ENCODE results near the gene FAM236D. TPM values are rescaled to one million over a fixed set of nuclear protein-coding genes. Genes with fewer than 3 reads are reported as not detected.
"Not testable (repeated sequence)": the region's sequence is repeated elsewhere in the genome, so short reads cannot be mapped to it uniquely, and the experiment has no call there.

Gene FAM236D
- not detected for total RNA-seq

DNA sequence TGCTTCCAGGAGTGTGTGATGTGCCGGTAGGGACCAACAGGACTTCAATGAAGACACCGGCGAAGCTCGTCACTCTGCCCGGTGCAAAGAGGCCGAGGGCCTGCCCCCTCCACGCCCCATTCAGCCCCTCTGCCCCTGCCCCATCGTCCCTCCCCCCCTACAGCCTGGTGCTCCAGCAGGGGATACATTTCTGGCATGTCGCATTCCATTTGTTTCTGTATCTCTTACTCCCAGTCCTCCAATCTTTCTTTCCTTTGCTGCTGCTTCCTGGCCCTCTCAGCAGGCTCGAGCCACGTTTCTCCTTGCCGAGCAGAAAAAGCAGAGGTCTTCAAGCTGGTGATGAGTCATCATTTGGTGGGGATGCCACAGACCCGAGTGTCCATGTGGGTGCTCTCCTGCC lies at the start of gene FAM236D:
Gene FAM236D (minus strand): TSS at position 101 of the 400 bp plus-strand sequence. CDS start 100 bp downstream, at position 1.
- not testable (repeated sequence) for H3K4me3 Mint-ChIP-seq; H3K27me3 Mint-ChIP-seq (ENCODE audit: low read depth); ATAC-seq; DNase-seq; H3K36me3 Mint-ChIP-seq (ENCODE audit: insufficient read depth); H3K4me1 Mint-ChIP-seq (ENCODE audit: low read depth); H3K9me3 Mint-ChIP-seq

DNA sequence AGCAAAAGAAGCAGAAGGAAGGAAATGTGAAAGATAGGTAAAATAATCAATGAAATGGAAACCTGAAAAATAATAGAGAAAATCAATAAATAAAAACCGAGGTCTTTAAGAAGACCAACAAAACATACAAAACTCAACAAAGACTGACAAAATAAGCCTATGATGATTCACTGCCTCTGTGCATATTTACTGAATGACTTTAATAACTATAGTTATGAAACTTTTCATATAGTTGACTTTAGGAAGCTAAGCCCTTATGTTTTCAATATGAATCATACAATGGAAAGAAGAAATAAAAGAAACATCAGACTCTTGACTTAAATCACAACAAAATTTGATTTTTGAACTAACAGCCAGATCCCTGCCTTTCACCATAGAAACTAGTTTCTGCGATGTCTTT lies 29.5 kb upstream of the FAM236D start:
- H3K27me3 Mint-ChIP-seq (ENCODE audit: low read depth) = not testable (repeated sequence)

DNA sequence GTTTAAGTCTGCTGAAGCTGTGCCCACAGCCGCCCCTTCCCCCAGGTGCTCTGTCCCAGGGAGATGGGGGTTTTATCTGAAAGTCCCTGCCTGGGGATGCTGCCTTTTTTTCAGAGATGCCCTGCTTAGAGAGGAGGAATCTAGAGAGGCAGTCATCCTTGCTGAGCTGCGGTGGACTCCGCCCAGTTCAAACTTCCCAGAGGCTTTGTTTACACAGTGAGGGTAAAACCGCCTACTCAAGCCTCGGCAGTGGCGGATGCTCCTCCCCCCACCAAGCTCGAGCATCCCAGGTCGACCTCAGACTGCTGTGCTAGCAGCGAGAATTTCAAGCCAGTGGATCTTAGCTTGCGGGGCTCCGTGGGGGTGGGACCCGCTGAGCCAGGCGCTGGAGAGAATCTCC lies 22.7 kb upstream of the FAM236D start:
- ATAC-seq; DNase-seq; H3K36me3 Mint-ChIP-seq (ENCODE audit: insufficient read depth); H3K4me3 Mint-ChIP-seq; H3K4me1 Mint-ChIP-seq (ENCODE audit: low read depth); H3K9me3 Mint-ChIP-seq; H3K27me3 Mint-ChIP-seq (ENCODE audit: low read depth): not testable (repeated sequence)

More for the DNA sequence above, 29.5 kb upstream of the FAM236D start:
- H3K4me1 Mint-ChIP-seq (ENCODE audit: low read depth); ATAC-seq; H3K4me3 Mint-ChIP-seq; H3K36me3 Mint-ChIP-seq (ENCODE audit: insufficient read depth); DNase-seq; H3K9me3 Mint-ChIP-seq: not testable (repeated sequence)

DNA sequence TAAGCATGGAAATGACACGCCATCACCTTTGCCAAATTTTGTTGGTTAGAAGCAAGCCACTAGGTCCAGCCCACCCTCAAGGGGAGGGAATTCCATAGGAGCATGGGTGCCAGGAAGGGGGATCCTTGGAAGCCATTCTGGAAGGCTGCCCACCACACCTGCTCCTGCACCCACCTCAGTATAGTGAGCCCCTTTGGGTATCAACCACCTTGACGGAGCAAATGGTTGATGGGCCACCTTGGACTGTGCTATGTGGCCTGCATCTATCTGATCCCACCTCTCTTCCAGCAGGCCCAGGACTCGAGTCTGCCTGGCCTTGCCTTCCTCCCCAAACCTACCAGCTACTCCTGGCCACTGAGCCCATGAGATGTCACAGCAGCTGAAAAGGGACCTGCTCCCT lies 17.6 kb downstream of the FAM236D start:
- DNase-seq; H3K9me3 Mint-ChIP-seq; ATAC-seq; H3K27me3 Mint-ChIP-seq (ENCODE audit: low read depth); H3K4me1 Mint-ChIP-seq (ENCODE audit: low read depth); H3K4me3 Mint-ChIP-seq; H3K36me3 Mint-ChIP-seq (ENCODE audit: insufficient read depth): not testable (repeated sequence)

DNA sequence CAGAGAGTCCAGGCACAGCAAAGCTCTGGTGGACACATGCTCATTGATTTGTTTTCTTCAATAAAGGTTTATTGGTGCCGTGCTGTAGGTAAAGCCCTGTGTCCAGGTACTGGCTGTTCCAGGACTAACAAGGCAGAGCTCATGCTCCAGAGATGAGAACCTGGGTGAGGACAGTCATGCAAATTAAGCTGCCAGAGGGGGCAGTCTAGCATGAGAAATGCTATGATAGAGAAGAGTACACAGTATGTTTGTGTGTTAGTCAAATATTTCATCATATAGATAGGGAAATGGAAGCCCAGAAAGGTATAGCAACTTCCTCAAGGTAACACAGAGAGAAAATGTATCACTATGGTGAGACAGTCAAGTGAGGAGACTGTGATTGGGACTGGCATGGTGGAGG lies 19.9 kb downstream of the FAM236D start:
- H3K9me3 Mint-ChIP-seq; H3K36me3 Mint-ChIP-seq (ENCODE audit: insufficient read depth); DNase-seq; H3K27me3 Mint-ChIP-seq (ENCODE audit: low read depth); H3K4me1 Mint-ChIP-seq (ENCODE audit: low read depth); H3K4me3 Mint-ChIP-seq; ATAC-seq: not testable (repeated sequence)

DNA sequence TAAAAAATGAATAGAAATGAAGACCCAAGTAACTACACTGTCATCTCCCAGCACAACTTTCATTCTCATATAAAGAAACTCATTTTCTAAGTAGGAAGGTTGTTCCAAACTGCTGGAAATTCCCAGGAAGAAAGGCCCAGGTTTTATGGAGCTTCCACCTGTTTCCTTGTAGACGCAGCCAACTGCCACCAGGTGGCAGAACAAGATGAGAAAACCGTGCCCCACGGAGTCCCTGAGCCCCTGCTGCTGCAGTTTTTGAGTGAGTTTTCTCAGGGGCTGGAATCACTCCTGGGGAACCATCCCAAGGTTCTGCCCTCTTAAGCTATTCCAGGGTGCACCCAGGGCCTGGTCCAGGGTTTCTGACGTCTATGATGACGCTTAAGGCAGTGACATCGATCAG lies 24.0 kb downstream of the FAM236D start:
- H3K9me3 Mint-ChIP-seq; ATAC-seq; H3K4me1 Mint-ChIP-seq (ENCODE audit: low read depth); H3K36me3 Mint-ChIP-seq (ENCODE audit: insufficient read depth); H3K4me3 Mint-ChIP-seq; DNase-seq; H3K27me3 Mint-ChIP-seq (ENCODE audit: low read depth): not testable (repeated sequence)

DNA sequence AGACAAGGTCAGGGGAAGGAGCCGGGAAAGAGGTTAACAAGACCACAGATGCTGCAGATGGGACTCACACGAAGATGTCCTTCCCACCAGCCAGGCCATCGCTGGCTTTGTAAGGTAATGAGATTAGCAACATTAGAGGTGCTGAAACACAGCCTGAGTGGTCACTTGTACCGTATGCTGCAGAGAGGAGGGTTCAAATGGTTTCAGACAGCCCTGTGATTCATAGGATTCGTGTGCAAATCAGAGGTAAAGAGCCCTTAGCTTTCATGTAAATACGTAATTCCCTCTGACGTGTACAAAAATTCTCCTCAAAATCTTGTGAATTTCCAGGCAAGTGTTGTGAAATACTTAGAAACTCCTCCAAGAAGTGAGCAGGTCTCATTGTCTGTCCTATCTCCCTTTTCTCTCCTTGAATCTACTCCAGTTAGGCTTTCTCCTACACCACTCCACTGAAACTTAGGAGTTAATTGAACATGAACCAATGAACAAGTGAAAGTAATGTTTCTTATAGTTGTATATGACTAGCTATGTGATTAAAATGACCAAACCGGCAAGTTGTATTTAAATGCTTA lies 24.6 kb downstream of the FAM236D start:
- ATAC-seq; H3K4me1 Mint-ChIP-seq (ENCODE audit: low read depth); H3K27me3 Mint-ChIP-seq (ENCODE audit: low read depth); H3K36me3 Mint-ChIP-seq (ENCODE audit: insufficient read depth); H3K4me3 Mint-ChIP-seq; DNase-seq; H3K9me3 Mint-ChIP-seq: not testable (repeated sequence)

DNA sequence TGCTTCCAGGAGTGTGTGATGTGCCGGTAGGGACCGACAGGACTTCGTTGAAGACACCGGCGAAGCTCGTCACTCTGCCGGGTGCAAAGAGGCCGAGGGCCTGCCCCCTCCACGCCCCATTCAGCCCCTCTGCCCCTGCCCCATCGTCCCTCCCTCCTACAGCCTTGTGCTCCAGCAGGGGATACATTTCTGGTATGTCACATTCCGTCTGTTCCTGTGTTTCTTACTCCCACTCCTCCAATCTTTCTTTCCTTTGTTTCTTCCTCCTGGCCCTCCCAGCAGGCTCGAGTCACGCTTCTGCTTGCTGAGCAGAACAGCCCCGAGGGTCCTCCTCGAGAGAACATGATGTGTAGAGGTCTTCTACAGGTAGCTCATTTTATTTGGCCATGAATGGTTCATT lies 25.4 kb downstream of the FAM236D start, which contains the start of gene FAM236B:
Gene FAM236B (minus strand): TSS at position 101 of the 400 bp plus-strand sequence. CDS start 100 bp downstream, at position 1.
- not testable (repeated sequence) for H3K27me3 Mint-ChIP-seq (ENCODE audit: low read depth); H3K9me3 Mint-ChIP-seq; ATAC-seq; H3K36me3 Mint-ChIP-seq (ENCODE audit: insufficient read depth); DNase-seq; H3K4me1 Mint-ChIP-seq (ENCODE audit: low read depth); H3K4me3 Mint-ChIP-seq

DNA sequence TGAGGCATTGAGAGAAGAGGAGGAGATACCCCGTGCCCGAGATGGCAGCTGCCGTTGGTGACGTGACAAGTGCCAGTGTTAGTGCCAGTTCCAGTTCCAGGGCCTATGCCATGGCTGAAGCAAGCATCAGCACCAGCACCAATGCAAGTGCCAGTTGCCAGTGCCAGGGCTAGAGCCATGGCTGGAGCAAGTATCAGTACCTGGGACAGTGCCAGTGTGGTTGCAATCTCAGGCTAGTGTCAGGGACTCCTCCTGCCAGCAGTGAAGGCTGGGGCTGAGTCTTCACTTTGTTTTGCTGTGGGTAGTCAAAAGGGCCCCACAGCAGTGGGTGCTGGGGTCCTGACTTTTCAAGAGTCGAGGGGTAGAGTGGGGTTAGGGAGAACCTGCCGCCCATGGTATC lies 29.9 kb downstream of the FAM236D start:
- not testable (repeated sequence) for H3K4me1 Mint-ChIP-seq (ENCODE audit: low read depth); DNase-seq; H3K36me3 Mint-ChIP-seq (ENCODE audit: insufficient read depth); H3K9me3 Mint-ChIP-seq; H3K27me3 Mint-ChIP-seq (ENCODE audit: low read depth); H3K4me3 Mint-ChIP-seq; ATAC-seq

DNA sequence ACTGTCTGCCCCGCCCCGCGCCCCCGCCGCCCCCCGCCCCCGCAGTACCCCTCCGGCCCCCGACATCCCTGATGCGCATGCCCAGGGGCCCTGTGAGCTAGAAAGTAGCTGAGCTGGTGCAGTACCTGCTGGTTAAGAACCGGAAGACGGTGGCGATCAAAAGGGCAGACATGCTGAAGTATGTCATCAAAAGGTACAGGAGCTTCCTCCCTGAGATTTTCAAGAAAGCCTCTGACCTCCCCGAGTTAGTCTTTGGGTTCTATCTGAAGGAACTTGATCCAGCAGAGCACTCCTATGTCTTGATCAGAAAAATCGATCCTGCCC lies 30.6 kb downstream of the FAM236D start:
- H3K9me3 Mint-ChIP-seq; H3K36me3 Mint-ChIP-seq (ENCODE audit: insufficient read depth); DNase-seq; H3K4me1 Mint-ChIP-seq (ENCODE audit: low read depth); H3K4me3 Mint-ChIP-seq; H3K27me3 Mint-ChIP-seq (ENCODE audit: low read depth): not testable (repeated sequence)
- peak; percentile 77 for ATAC-seq

DNA sequence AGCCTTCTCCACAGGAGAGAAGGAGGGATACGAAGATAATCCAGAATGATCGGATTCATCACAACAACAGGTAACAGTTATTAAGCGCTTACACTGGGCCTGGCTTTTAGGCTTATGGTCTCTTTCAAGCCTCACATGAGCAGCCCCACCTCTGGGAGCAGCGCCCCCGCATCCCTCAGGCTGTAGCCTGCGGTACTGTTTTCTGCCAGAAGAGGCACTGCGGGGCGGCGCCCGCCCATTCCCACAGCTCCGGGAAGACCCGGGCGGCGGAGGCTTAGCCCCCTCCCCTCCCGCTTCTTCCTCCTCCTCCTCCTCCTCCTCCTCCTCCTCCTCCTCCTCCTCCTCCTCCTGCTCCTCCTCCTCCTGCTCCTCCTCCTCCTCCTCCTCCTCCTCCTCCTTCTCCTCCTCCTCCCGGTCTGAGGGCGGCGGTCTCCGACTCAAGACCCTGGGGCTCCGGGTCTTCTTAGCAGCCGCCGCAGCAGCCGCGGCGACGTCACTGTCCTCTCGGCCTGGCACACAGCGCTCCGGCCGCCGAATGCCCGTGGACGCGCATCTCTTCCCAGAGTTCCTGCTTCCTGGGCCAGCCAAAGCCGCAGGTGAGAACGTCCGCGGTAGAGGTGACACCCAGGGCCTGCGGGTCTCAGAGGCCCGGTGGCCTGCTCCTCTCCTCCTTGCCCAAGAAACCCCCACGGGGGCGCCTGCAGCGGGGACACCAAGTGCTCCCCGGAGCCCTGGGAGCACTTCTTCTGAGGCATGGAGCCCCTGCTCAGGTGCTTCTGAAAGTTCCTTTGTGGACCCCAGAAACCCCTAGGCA lies 31.1 kb downstream of the FAM236D start, which contains the start of gene DMRTC1B:
Gene DMRTC1B (plus strand): TSS at position 238 of the 814 bp plus-strand sequence. CDS start 68,246 bp downstream, outside the sequence.
- not testable (repeated sequence) for H3K27me3 Mint-ChIP-seq (ENCODE audit: low read depth); H3K36me3 Mint-ChIP-seq (ENCODE audit: insufficient read depth); H3K4me1 Mint-ChIP-seq (ENCODE audit: low read depth); H3K4me3 Mint-ChIP-seq; H3K9me3 Mint-ChIP-seq; DNase-seq
- ATAC-seq = peak; percentile 77 to 87

DNA sequence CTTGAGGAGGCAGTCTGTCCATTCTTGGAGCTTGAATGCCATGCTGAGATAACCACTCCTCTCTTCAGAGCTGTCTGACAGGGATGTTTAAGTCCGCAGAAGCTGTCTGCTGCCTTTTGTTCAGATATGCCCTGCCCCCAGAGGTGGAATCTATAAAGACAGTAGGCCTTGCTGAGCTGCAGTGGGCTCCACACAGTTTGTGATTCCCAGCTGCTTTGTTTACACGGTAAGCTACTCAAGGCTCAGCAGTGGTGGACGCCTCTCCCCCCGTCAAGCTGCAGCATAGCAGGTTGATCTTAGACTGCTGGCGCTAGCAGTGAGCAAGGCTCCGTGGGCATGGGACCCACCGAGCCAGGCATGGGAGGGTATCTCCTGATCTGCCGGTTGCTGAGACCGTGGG lies 47.6 kb downstream of the FAM236D start:
- not testable (repeated sequence) for ATAC-seq; H3K9me3 Mint-ChIP-seq; H3K4me1 Mint-ChIP-seq (ENCODE audit: low read depth); H3K4me3 Mint-ChIP-seq; H3K27me3 Mint-ChIP-seq (ENCODE audit: low read depth); H3K36me3 Mint-ChIP-seq (ENCODE audit: insufficient read depth); DNase-seq
